K562 (cell line): ENCODE data around the gene ARID4B. TPM values are rescaled to one million over a fixed set of nuclear protein-coding genes. Genes with fewer than 3 reads are reported as not detected.

ENCODE experiments used
- BRF1 ChIP-seq: IDR thresholded peaks from 3 replicates; pipeline ENCODE4 v1.6.1; 2011; ENCODE audit warnings: borderline replicate concordance, mild to moderate bottlenecking; ENCODE audit not compliant: insufficient read length; ENCODE audit errors: extremely low read depth
- CHD1 ChIP-seq: fragments of 200-600 bp; sonication (generic); IDR thresholded peaks from one replicate; pipeline ENCODE4 v1.6.1; 2012; ENCODE audit warnings: mild to moderate bottlenecking, moderate library complexity, low read length, inconsistent platforms
- E2F3 ChIP-seq: fragments of 250-450 bp; sonication (Bioruptor Pico); IDR thresholded peaks from 2 replicates; pipeline ENCODE4 v1.4.0; 2020; ENCODE audit warnings: mild to moderate bottlenecking
- ETV6 ChIP-seq, 3 experiments: fragments of 150-350 bp in 1 of 3; sonication (generic) in 1 of 3; formaldehyde crosslinking in 1 of 3; IDR thresholded peaks; 2 replicates each; pipeline versions ENCODE4 v1.6.1 to v1.8.0; 2014 to 2022; ENCODE audit warnings: borderline replicate concordance in 2 of 3, low read depth in 2 of 3, antibody characterized with exemption in 1 of 3, low read length in 1 of 3, mild to moderate bottlenecking in 1 of 3, missing genetic modification reagents in 1 of 3
- EWSR1 ChIP-seq: fragments of 450-650 bp; IDR thresholded peaks from 2 replicates; pipeline ENCODE4 v1.6.1; 2018; ENCODE audit warnings: borderline replicate concordance, mild to moderate bottlenecking, low read depth, moderate library complexity; ENCODE audit not compliant: partially characterized antibody
- FOXA1 ChIP-seq: fragments of 450-650 bp; IDR thresholded peaks from 2 replicates; pipeline ENCODE4 v1.6.1; 2016; ENCODE audit warnings: mild to moderate bottlenecking, borderline replicate concordance
- FOXM1 ChIP-seq, 2 experiments: fragments of 450-650 bp in 1 of 2; sonication (generic) in 1 of 2; formaldehyde crosslinking in 1 of 2; IDR thresholded peaks; 2 replicates each; pipeline versions ENCODE4 v1.6.1 to v1.9.0; 2017 to 2022; ENCODE audit warnings: low read depth in 2 of 2, mild to moderate bottlenecking in 2 of 2, missing genetic modification reagents in 1 of 2, moderate library complexity in 1 of 2
- GTF2F1 ChIP-seq: IDR thresholded peaks from 2 replicates; pipeline ENCODE4 v1.6.1; 2011; ENCODE audit warnings: low read depth, low read length, improper control_type of control experiment
- HLTF ChIP-seq: fragments of 450-650 bp; IDR thresholded peaks from 2 replicates; pipeline ENCODE4 v1.6.1; 2016
- LEF1 ChIP-seq: fragments of 450-650 bp; IDR thresholded peaks from 2 replicates; pipeline ENCODE4 v1.6.1; 2016; ENCODE audit warnings: mild to moderate bottlenecking
- PHB2 ChIP-seq: fragments of 450-650 bp; IDR thresholded peaks from 2 replicates; pipeline ENCODE4 v1.6.1; 2017; ENCODE audit warnings: low read depth
- POLR2B ChIP-seq: fragments of 450-650 bp; IDR thresholded peaks from 2 replicates; pipeline ENCODE4 v1.6.1; 2018; ENCODE audit warnings: low read depth; ENCODE audit not compliant: partially characterized antibody
- ZFX ChIP-seq: sonication (generic); formaldehyde crosslinking; IDR thresholded peaks from 2 replicates; pipeline ENCODE4 v1.8.0; 2022; ENCODE audit warnings: mild to moderate bottlenecking, missing genetic modification reagents, moderate library complexity
- ZNF121 ChIP-seq: sonication (generic); formaldehyde crosslinking; conservative IDR thresholded peaks from 2 replicates; pipeline ENCODE4 v1.8.0; 2022; ENCODE audit warnings: missing genetic modification reagents
- ZNF232 ChIP-seq: sonication (generic); formaldehyde crosslinking; IDR thresholded peaks from 2 replicates; pipeline ENCODE4 v1.8.0; 2022; ENCODE audit warnings: mild to moderate bottlenecking, missing genetic modification reagents
- polyA plus RNA-seq, 8 experiments: library from polyadenylated mRNA; depleted of rRNA in 4 of 8; stranded (reverse) in 5 of 8; unstranded in 3 of 8; fragments of >200 nt; fragmentation: Nextera tagmentation in 2 of 8; fragmentation: Illumina TruSeq in 1 of 8; extraction: Ambion mirVana in 2 of 8; extraction: Trizol in 1 of 8; gene quantifications; 2 replicates each; pipeline versions ENCODE4 v1.2.1 to v1.2.3, GENCODE V29; 2011 to 2014; ENCODE audit warnings: inconsistent platforms in 1 of 8, missing spikeins in 1 of 8
- total RNA-seq, 7 experiments: library from RNA; depleted of rRNA in 6 of 7; stranded (reverse); fragments of >200 nt in 6 of 7; fragmentation: Illumina TruSeq in 2 of 7; extraction: Trizol in 2 of 7; gene quantifications; 2 replicates each; pipeline versions ENCODE4 v1.2.1 to v1.2.3, GENCODE V29; 2011 to 2021; ENCODE audit warnings: low replicate concordance in 1 of 7
- TF ChIP-seq, protein P1 (sequence below): fragments of 450-650 bp; formaldehyde crosslinking; IDR thresholded peaks from 2 replicates; pipeline ENCODE4 v1.4.0; 2020; ENCODE audit warnings: mild to moderate bottlenecking, moderate library complexity
- TF ChIP-seq, protein P2 (sequence below): fragments of 450-650 bp; IDR thresholded peaks from 2 replicates; pipeline ENCODE4 v1.7.1; 2018; ENCODE audit warnings: mild to moderate bottlenecking, low read depth; ENCODE audit not compliant: partially characterized antibody
- TF ChIP-seq, protein P3 (sequence below): fragments of 250-450 bp; sonication (Bioruptor Pico); IDR thresholded peaks from 2 replicates; pipeline ENCODE4 v1.6.1; 2021; ENCODE audit warnings: mild to moderate bottlenecking
- TF ChIP-seq, protein P4 (sequence below): sonication (generic); formaldehyde crosslinking; IDR thresholded peaks from 2 replicates; pipeline ENCODE4 v1.8.0; 2022; ENCODE audit warnings: mild to moderate bottlenecking, missing genetic modification reagents, borderline replicate concordance

The ARID4B gene
- total and polyA plus RNA-seq, 9 of the 15 experiments (the other 6 are each of a cell fraction or from before 2014, with no cell fraction given), result 8.4 to 38.9 (median 18.5) TPM

DNA sequence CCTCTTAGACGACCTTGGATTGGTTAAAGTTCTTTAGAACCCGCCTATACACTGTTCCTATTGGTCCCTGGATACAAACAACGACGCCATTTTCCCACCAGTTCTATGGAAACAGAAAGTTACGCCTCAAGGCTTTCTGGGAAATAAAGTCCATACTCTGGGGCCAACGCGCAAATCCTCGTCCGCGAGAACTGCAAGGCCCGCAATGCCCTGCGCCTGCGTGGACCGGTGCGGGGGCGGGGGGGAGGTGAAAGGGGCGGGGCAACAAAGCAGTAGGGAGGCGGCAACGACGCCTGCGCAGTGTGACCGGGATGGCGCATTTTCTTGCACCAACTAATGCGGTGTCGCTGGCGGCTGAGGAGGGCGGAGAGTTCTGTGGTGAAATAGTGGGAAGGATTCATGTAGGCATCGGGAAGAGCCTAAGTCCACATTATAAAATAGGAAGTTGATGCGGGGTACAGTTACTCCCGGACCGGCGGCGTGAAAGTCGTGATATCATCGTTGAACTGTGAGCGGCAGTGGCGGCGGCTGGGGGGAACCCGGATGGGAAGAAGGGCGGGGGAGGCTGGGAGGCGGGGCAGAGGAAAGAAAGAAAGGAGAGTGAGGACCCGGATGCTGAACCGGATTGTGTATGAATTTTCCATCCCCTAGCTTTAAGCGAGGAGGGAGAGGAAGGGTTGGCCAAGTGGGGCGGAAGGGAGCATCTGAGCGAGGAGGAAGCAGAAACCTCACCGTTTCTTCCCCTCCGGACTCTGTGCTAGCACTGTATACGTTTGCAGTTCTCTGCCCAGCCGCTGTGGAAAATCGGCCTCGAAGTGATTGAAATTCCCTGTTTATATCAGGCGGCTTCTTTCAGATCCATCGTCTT, 526 bp upstream of the ARID4B start, which contains the start of gene GGPS1 (continued):
- TF ChIP-seq ZFX (CRISPR knock-in tag), result peak; percentile 19; the same call in 1 of the 2 replicates
- no peak for TF ChIP-seq PHB2
- TF ChIP-seq BRF1, result no peak
- peak; percentile 49; the same call in 1 of the 2 replicates for TF ChIP-seq LEF1
- TF ChIP-seq FOXM1 (IDR thresholded peaks at IDR 0.05; ENCODE audit: low read depth), result peak; percentile 80
- no peak for TF ChIP-seq FOXM1 (CRISPR knock-in tag; IDR thresholded peaks at IDR 0.05; ENCODE audit: low read depth)
- no peak for TF ChIP-seq EWSR1
- TF ChIP-seq, protein P1, sequence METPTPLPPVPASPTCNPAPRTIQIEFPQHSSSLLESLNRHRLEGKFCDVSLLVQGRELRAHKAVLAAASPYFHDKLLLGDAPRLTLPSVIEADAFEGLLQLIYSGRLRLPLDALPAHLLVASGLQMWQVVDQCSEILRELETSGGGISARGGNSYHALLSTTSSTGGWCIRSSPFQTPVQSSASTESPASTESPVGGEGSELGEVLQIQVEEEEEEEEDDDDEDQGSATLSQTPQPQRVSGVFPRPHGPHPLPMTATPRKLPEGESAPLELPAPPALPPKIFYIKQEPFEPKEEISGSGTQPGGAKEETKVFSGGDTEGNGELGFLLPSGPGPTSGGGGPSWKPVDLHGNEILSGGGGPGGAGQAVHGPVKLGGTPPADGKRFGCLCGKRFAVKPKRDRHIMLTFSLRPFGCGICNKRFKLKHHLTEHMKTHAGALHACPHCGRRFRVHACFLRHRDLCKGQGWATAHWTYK (CRISPR knock-in tag), result no peak; the same call in 1 of the 2 replicates
- no peak for TF ChIP-seq ZNF232 (CRISPR knock-in tag)
- TF ChIP-seq CHD1, result no peak
- no peak for TF ChIP-seq ZNF121
- TF ChIP-seq, protein P2, sequence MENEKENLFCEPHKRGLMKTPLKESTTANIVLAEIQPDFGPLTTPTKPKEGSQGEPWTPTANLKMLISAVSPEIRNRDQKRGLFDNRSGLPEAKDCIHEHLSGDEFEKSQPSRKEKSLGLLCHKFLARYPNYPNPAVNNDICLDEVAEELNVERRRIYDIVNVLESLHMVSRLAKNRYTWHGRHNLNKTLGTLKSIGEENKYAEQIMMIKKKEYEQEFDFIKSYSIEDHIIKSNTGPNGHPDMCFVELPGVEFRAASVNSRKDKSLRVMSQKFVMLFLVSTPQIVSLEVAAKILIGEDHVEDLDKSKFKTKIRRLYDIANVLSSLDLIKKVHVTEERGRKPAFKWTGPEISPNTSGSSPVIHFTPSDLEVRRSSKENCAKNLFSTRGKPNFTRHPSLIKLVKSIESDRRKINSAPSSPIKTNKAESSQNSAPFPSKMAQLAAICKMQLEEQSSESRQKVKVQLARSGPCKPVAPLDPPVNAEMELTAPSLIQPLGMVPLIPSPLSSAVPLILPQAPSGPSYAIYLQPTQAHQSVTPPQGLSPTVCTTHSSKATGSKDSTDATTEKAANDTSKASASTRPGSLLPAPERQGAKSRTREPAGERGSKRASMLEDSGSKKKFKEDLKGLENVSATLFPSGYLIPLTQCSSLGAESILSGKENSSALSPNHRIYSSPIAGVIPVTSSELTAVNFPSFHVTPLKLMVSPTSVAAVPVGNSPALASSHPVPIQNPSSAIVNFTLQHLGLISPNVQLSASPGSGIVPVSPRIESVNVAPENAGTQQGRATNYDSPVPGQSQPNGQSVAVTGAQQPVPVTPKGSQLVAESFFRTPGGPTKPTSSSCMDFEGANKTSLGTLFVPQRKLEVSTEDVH, result peak; percentile 81
- no peak for TF ChIP-seq E2F3 (CRISPR knock-in tag)
- TF ChIP-seq, protein P3, sequence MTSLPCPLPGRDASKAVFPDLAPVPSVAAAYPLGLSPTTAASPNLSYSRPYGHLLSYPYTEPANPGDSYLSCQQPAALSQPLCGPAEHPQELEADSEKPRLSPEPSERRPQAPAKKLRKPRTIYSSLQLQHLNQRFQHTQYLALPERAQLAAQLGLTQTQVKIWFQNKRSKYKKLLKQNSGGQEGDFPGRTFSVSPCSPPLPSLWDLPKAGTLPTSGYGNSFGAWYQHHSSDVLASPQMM (CRISPR knock-in tag), result no peak
- no peak for TF ChIP-seq GTF2F1
- no peak for TF ChIP-seq HLTF
- TF ChIP-seq POLR2B, result peak; percentile 99
- TF ChIP-seq ETV6 (IDR thresholded peaks at IDR 0.05; ENCODE audit: borderline replicate concordance in 1 of 2, low read depth in 2 of 2, low read length in 1 of 2), result 0 out of 4 replicates have a peak, but pooled peaks of 1 of the 2 experiments have one; percentile 34
- no peak for TF ChIP-seq ETV6 (CRISPR knock-in tag; IDR thresholded peaks at IDR 0.05; ENCODE audit: borderline replicate concordance)
- no peak for TF ChIP-seq FOXA1
- TF ChIP-seq, protein P4, sequence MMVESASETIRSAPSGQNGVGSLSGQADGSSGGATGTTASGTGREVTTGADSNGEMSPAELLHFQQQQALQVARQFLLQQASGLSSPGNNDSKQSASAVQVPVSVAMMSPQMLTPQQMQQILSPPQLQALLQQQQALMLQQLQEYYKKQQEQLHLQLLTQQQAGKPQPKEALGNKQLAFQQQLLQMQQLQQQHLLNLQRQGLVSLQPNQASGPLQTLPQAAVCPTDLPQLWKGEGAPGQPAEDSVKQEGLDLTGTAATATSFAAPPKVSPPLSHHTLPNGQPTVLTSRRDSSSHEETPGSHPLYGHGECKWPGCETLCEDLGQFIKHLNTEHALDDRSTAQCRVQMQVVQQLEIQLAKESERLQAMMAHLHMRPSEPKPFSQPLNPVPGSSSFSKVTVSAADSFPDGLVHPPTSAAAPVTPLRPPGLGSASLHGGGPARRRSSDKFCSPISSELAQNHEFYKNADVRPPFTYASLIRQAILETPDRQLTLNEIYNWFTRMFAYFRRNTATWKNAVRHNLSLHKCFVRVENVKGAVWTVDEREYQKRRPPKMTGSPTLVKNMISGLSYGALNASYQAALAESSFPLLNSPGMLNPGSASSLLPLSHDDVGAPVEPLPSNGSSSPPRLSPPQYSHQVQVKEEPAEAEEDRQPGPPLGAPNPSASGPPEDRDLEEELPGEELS (CRISPR knock-in tag), result no peak
